T follicular helper cell (primary cell): ENCODE measurements around the gene TNC.
"Not testable (repeated sequence)": the region's sequence is repeated elsewhere in the genome, so short reads cannot be mapped to it uniquely, and the experiment has no call there.

Experiments used
- DNase-seq: peaks from one replicate; pipeline ENCODE4 v3.0.0-alpha.2; 2020; ENCODE audit warnings: low read depth

The TNC gene

DNA sequence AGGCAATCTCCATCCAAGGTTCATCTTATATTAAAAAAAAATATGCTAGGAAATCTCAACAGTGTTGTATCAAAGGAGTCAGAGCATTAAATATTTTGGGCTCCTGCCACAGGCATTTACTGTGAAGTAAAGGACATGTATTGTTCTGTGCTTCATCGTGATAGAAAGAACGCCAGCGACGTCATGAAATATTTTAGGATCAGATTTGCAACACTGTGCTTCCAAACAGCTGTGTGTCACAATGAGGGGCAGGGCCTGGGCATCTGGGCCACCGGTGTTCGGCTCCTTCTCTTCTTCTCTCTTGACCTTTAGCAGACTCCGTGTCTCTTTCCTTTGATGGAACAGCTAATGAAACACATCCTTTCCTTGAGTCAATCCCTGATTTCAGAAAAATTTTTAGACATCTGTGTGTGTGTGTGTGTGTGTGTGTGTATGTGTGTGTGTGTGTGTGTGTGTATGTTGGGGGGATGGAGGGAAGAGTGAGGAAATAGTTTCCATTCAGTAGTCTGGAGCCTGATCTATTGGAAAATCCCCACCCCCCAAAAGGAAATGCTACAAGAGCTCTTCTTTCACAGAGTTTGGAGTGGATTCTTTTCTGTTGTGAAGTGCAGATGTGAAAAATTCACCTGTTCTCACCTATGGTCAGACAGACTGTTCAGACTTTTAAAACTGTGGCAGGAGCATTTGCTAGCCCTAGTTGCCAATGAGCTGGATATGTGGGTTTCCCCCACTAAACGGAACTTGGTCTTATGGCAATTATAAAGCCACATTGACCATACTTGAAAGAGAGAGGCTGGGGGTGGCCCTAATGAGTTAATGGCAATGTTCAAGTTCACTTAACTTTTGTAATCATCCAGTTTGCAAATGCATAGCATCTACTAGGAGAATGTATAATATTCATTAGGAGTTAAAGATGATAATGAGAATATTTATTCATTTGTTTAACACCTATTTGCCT, 18.1 kb upstream of the TNC start:
- DNase-seq, result no peak

DNA sequence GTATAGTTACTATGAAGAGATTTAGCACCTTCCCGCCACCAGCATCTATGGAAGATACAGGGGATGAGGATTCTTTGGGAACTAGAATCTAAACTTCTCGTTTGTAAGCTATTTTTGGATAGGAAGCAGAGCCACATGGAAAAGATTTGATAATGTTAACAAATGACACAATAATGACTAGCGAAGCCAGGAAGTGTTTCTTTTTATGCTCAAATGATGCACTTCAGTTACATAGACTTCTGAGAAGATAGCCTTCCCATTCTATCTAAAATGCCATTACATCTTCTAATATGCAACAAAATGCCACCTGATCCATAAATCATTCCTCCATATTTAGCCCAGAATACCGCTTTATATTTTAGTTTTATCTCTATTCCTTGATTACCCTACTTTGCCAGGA, 17.0 kb upstream of the TNC start:
- no peak for DNase-seq

DNA sequence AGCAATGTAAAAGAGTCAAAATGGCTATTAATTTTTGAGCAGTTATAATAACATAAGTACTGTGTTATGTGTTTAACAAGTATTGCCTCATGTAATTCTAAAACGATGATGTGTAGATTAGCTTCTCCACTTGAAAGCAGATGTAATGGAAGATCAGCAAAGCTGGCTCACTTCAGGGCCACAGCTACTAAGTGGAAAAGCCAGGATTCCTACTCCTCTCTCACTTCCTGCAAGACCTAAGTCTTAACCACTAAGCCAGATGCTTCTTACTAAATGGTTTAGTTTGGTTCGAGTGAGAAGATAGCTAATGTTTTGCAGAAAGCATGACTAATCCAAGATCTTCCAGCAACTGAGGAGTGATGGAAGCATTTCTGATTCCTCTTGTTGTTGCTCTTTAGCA, 15.7 kb upstream of the TNC start:
- no peak for DNase-seq

DNA sequence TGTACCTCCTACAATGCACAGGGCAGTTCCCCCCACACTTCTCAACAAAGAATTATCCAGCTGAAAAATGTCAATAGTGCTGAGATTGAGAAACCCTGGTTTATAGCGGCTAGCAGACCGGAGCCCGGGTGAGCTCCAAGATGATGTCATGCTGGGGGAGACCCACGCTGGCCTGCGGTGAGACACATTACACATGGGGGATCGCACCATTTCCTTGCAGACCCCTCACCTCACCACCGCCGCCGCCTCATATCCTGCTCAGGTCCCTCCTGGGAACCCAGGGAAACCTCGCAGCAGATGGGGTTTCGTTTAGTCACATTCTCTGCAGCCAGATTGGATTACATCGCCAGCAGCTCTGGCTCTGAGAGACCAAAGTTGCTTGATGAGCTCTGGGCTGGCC, 14.7 kb upstream of the TNC start:
- no peak for DNase-seq

DNA sequence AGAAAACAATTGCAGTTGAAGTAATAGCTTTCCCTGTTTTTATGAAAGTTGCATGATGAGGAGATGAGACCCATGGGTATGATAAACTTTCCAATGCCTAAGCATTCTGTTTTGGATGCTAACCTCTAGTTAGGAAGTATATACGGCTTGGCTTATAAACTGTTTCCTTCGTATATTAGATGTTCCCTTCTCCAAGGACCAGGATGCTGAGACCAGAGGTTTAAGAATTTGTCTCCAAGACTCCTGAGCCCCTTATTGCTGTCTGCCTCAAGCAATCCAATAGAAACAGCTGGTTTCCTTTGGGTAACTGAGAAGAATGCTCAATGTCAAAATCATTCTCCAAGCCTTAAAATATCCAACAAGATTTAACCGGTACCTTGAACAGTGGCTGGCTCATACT, 12.2 kb upstream of the TNC start:
- DNase-seq, result no peak

DNA sequence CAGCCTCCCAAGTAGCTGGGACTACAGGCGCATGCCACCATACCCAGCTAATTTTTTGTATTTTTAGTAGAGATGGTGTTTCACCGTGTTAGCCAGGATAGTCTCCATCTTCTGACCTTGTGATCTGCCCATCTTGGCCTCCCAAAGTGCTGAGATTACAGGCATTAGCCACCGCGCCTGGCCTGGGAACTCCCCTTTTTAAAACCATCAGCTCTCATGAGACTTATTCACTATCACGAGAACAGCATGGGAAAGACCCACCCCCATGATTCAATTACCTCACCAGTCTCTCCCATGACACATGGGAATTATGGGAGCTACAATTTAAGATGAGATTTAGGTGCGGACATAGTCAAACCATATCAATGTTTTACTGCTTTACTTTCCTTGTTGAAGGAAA, 10.8 kb upstream of the TNC start:
- not testable (repeated sequence) for DNase-seq

DNA sequence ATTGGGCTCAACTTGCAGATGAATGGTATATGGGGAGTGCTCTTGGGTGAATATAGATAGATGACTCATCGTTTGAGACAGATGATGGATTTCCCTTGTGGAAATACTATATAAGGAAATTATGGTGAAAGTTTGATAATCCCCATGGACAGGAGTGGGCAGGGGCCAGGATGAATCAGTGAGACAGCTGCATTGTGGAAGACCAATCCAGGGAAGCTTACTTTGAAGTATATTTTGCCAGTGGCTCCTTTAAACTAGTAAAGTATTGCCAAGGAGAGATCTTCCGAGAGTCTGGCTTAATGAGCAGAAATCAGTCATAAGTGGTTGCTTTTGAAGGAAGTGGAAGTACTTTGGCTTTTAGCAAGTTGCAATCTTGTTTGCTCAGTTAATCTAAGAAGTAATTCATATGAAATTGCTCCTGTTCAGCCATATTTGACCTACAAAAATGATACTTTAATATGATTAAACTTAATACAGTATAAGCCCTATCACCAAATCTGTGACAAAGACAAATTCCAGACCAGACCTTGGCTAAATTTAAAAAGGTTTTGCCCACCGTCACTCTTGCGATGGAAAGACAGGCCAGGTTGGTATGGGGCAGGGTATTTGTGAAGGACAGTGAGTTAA, 9.3 kb upstream of the TNC start:
- no peak for DNase-seq

DNA sequence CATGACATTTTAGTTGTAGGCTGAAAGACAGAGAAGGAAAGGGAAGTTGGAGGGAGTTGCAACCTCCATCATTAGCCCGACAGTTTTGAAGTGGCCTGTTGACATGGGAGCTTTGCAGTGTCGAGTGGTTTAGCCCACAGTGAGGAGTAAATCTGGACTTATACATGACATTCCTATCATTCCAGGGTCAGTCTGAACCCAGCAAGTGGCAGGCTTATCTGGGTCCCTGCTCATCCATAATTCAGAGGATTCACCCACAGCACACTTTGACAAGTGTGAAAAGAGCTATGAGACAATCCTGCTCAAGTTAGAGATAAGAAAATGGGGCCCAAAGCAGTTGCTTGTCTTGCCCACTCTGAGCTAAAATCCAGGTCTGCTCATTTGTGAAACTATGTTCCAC, 8.4 kb upstream of the TNC start:
- no peak for DNase-seq

DNA sequence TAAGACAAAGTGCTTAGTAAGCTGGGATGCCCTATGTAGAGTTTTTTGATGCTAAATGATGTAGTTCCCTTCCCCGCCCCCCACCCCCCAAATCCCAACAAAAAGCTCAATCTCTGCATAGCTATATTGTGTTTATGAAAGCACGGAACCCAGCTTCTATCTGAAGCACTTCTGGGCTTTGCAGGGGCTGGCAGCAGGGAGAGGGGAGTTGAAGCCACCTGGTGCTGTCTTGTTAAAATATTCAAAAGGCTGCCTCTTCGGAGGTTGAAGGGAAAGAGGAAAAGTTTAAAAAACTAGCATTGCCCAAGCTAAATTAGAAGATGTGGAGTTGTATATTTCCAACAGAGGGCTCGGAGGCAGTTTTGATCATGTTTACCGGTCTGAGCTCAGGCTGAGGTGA, 5.0 kb upstream of the TNC start:
- DNase-seq, result no peak

DNA sequence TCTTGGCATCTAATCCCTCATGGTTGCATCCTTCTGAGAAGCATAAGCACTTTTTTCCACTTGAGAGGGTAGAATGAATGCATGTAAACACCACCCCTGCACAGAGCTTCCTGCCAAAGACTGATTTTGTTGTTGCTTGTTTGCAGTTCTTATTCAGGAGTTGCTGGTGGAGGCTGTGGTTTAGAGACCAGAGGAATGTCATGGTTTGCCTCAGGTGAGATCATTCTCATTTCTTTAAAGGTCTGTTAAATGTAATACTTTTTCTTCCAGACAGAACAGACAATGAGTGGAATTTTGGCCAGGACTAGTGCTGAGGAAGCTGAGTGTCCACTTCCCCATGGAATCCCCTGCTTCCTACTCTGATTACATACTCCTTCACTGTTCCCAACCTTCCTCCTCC, 3.2 kb upstream of the TNC start:
- DNase-seq, result no peak

DNA sequence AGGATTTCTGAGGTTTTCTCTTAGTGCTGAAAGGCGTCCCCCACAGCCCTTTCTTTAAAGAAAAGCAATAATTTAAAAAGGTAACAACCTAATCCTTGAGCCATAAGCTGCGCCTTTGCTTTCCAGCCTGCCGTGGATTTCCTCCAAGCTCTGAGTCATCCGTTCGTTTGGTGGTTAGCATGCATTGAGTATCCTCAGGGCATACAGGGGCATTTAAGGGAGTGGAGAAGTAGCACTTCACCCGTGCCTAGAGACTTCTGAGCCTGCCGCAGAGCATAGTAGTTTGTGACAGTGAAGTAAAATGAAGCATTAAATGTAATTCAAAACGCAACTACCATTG, 892 bp upstream of the TNC start:
- DNase-seq, result no peak

DNA sequence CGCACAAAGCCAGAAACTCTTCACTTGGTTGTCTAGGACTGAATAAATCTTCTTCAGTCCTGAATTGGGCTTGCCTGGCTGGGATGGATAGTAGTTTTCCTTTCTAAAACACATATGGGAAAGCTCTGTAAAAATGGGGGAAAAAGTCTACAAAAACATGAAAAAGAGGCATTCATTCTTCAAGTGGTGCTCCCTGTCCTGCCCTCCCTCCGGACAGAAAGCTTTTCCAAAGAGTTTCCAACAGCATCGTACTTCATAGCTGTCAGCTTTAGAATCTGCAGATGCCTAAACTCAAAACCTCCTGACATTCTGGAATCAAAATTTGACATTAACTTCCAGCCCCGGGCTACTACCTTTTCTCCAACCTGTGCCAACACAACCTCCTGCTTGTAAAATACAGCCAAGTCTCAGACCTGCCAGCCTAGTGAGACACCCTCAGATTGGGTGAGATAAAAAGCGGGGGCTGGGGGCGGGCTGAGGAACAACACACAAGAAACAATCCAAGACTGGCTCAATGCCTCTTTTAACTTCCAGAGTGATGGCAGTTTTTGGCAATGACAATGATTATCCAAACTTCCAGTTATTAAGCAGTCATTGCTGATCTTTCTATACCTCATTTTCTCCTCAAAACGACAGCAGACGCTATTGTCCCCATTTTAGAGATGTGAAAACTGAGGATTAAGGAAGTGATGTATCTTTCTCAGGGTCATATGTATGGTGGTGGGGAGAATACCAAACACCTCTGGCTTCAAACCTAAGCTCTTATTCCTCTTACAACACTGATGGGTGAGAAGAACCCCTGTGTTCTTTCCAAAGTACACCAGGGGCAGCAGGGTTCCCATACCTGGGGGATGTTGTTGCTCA, 1.3 kb downstream of the TNC start:
- DNase-seq, result no peak

DNA sequence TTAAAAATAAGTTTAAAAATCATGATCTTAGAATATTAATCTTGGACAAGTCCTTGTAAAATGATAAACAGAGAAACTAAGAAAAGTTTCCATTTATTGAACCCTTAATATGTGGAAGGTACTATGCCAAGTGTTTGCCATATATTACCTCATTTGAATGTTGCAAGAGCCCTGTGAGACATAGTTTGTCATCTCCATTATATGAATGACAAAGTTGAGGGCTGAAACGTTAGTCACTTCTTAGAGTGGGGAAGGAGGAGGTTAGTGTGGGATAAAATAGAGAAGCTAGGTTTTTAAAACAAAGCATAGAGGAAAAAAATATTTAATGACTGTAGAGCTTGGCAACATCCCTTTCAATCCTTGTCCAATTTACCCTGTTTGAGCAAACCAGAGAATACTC, 2.0 kb downstream of the TNC start:
- DNase-seq, result no peak

DNA sequence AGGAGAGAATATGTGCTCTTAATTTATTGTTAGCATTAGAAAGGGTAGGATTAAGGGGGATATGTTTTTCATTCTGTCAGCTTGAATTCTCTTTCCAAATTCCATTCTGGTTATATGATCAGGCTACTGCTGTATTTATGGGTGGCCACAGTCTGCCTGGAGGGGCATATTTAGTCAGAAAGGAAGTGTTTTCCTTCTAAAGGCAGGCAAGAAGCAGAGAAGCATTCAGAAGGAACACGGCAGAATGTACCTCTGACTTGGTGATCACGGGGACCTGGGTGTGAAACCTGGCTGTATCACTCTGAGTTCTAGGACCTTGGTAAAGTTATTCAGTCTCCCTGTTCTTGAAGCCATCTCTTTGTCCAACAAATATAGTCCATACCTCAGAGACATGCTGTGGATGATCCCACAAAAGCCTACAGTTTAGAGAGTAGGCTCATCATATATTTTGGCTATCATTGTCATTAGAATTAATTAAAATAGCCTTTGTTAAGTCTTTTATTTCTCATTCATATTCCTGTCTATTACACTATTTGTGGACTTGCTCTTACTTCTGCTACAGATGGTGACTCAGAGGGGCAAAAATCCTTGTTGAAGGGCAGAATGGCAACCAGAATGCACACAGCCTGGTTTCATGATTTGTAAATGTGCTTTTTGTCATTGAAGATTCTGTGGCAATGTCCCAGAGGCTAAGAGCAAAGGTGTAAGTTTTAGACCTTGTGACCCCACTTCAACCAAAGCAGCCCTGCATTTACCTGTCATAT, 2.7 kb downstream of the TNC start:
- DNase-seq, result no peak

DNA sequence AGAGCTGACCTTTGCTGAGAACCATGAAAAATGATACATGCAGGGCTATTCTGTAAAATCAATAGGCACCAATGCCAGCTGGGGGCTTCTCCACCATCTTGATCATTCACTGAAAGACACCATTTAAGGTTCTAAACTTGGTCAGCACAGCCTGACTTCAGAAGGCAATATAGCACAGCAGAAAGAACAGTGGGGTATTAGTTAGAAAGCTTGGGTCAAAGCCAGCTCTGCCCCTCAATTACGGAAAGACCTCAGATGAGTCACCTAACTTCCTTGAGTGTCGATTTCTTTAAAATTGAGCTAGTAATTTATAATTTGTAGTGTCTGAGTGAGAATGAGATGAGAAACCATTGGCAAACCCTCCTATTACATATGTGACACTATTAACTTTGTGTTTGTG, 3.4 kb downstream of the TNC start:
- no peak for DNase-seq

DNA sequence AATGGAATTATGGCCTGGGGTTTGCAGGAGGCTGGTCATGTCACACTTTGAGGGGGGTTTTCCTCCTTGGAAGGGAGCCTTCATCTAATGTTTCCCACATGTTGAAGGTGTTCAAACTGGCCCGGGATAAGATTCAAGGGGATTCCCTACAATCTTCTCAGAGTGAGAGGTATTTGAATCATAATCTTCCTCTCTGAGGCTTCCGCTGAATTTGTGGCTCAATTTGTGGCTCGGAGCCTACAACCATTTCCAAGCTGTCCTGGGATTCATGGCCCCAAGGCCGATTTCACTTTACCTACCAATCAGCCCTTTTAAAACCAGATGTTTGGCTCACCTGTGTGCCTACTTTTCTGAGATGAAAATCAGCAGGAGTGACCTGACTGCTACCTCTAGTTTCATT, 3.9 kb downstream of the TNC start:
- no peak for DNase-seq

DNA sequence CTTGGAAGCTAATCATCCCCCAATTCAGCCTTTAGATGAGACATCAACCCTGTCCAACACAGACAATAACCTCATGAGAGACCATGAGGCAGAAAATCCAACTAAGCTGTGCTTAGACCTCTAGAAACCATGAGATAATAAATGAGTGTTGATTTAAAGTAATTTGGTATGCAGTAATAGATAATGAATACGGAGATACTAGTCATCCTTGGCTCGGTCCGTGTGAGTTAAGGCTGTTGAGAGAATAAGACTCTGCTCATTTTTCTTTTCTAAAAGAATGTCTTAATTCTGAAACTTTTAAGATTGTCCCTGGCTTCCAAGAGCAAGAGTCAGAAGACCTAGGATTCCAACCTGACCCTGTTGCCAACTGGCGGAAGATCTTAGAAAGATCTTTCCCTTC, 6.1 kb downstream of the TNC start:
- no peak for DNase-seq

DNA sequence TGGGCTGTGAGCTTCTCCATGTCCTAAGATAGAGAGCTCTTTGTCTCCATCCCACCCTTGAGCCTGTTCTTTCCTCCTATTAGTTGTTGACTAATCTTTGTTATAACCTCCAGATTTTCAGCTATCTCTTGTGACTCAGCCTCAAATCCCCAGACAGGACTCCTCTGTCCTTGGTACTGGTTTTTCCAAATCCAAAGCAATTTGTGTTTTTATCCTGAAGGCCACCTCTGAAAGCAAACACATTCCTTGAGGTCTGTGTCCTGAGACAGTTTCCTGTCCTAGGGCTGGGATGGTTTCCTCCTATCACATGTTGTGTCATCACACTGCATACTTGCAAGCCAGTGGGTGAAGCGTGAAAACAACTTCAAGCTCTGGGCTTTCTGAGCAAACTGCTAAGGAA, 8.5 kb downstream of the TNC start:
- no peak for DNase-seq

DNA sequence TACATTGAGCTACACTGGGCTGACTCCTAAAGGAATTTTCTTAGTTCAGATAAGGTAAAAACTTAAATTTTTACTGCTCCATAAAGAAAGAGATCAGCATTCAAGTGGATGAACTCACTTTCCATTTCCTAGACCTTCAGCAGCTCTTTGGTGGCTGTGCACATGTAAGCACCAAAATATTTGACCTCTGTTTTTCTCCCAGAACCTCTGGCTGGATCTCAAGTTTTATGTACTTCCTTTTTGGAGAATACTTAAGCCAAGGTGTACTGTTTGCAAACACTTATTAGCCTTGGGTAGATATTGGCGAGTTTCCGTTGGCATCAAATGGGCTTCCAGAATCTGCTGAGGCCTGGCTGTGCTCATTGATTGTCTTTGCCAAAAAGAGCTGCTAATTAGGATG, 10.3 kb downstream of the TNC start:
- DNase-seq, result no peak

DNA sequence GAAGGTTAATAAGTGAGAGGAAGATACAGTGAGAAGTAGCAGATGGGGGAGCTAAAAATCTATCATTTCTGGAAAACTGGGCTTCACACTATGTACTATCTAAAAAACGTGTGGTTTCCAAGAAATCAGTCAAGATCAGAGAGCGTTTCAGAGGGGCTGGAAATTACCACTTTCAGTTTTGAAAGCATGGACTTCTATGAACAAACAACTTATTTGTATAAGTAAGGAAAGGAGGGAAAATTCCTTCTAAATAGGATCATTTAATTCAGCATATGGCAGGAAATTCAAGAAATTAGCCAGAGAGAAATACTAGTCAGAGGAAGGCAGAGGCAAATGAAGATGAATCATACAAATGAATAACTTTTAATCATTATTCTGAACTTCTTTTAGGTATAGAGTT, 11.3 kb downstream of the TNC start:
- no peak for DNase-seq

DNA sequence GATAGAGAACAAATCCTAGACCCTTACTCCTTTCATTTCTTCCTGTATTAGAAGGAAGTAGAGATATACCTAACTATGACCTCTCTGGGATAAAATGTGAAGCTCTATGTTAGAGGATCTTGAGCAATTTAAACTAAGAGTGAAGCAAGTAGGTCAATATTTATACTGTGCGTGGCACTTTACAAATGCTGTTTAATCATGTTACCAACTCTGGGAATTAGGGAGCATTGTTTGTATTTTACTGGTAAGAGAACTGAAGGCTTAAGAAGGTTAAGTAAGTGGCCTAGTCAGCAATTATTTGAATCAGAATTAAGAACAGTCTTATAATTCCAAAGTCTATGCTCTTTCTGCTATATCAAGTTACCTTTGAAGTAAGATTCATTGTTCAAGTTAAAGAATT, 12.0 kb downstream of the TNC start:
- no peak for DNase-seq

DNA sequence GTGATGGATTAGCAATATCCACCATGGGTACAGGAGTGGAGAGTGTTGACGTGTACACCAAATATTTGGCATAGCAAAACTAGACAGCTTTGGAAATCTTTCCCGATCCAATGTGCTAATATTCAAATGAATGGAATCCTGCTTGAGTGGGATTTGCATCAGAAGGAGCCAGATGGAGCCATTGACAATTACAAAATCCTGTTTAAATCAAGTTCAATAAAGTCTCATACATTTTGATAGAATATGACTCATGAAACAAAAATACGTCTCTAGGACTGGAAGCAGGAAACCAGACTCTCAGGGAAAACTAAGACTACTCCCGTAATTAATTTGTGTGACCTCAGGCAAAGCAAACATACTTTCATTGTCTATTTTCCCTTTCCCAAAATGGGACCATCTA, 13.0 kb downstream of the TNC start:
- DNase-seq, result no peak
